Left colon (tissue), 2 donors: Measurements from ENCODE around the gene NXPE4. TPM values are rescaled to one million over a fixed set of nuclear protein-coding genes. Genes with fewer than 3 reads are reported as not detected.
"Not testable (repeated sequence)": the region's sequence is repeated elsewhere in the genome, so short reads cannot be mapped to it uniquely, and the experiment has no call there.

Source experiments
- ATAC-seq: fragments of 200-7000 bp; cut with Tn5 transposase; one replicate; pipeline ENCODE4 v1.9.1; 2020; ENCODE audit warnings: mild to moderate bottlenecking, moderate library complexity
- DNase-seq, 2 donors: peaks; one replicate each; pipeline ENCODE4 v3.0.0-alpha.2; 2020
- intact Hi-C, 2 donors: fragments of 100-400 bp; cut with DNase I in 1 of 2; cut with micrococcal nuclease in 1 of 2; formaldehyde crosslinking; loops; one replicate each; pipeline versions ENCODE4 v1.11.2 to v1.14.0; 2022; cut with DNase I, micrococcal nuclease
- total RNA-seq, 2 donors: library from RNA; stranded (reverse); fragmentation: NEBNext Ultra II Directional; extraction: Animal tissue kit (Norgen Biotek cat#: 25700); gene quantifications; one replicate each; pipeline ENCODE4 v1.2.1, GENCODE V29; 2021
- donor health status: DM: no; HTN: no; CAD: no.
- donor health status: DM: yes; HTN: yes; CAD: no.

The NXPE4 gene
- total RNA-seq, 2 donors from 2014 or later, result 142 to 191 TPM

GRCh38 chr11:114612199-114612598, 16.6 kb upstream of the NXPE4 start:
- intact Hi-C loops, result loop anchor here in 1 of 2 donors (5.0 kb wide), 1 partner anchor 260 kb away; no protein-coding TSS in a partner anchor
- not testable (repeated sequence) for ATAC-seq, DNase-seq

- DNase-seq (no peak), ATAC-seq (peak; percentile 11)
- intact Hi-C loops, result loop anchor here in 1 of 2 donors (5.0 kb wide), 1 partner anchor 259 kb away; no protein-coding TSS in a partner anchor
These were observed 15.7 kb upstream of the NXPE4 start for GRCh38 chr11:114610984-114611944.

- intact Hi-C loops, result loop anchor here in 1 of 2 donors (5.0 kb wide), 1 partner anchor 258 kb away; no protein-coding TSS in a partner anchor
- no peak for DNase-seq
- ATAC-seq, result no peak
These were observed 15.0 kb upstream of the NXPE4 start for GRCh38 chr11:114610550-114610949.

- no peak for DNase-seq
- ATAC-seq, result no peak
- intact Hi-C loops, result no loop called here
These were observed 13.8 kb upstream of the NXPE4 start for GRCh38 chr11:114609429-114609828.

- ATAC-seq, DNase-seq, intact Hi-C loops: not testable (repeated sequence)
These were observed 13.0 kb upstream of the NXPE4 start for GRCh38 chr11:114608605-114609004.

- DNase-seq (no peak), ATAC-seq (peak; percentile 5)
- intact Hi-C loops, result no loop called here
These were observed 12.3 kb upstream of the NXPE4 start for GRCh38 chr11:114607753-114608459.

GRCh38 chr11:114606802-114607075, 11.2 kb upstream of the NXPE4 start:
- ATAC-seq, DNase-seq, intact Hi-C loops: not testable (repeated sequence)

GRCh38 chr11:114606003-114606801, 10.6 kb upstream of the NXPE4 start:
- intact Hi-C loops, result no loop called here
- DNase-seq (no peak), ATAC-seq (peak; percentile 19)

GRCh38 chr11:114605370-114605769, 9.8 kb upstream of the NXPE4 start:
- ATAC-seq, result no peak
- intact Hi-C loops, result no loop called here

GRCh38 chr11:114604886-114605285, 9.3 kb upstream of the NXPE4 start:
- DNase-seq (no peak), ATAC-seq (no peak)
- intact Hi-C loops, result no loop called here

More at GRCh38 chr11:114605370-114605769, 9.8 kb upstream of the NXPE4 start:
- DNase-seq, result no peak

GRCh38 chr11:114604179-114604813, 8.7 kb upstream of the NXPE4 start:
- DNase-seq (no peak), ATAC-seq (no peak)
- intact Hi-C loops, result no loop called here

GRCh38 chr11:114603151-114603550, 7.6 kb upstream of the NXPE4 start:
- DNase-seq, ATAC-seq, intact Hi-C loops: not testable (repeated sequence)

GRCh38 chr11:114598461-114598860, 2.9 kb upstream of the NXPE4 start:
- DNase-seq, result no peak
- no peak for ATAC-seq
- intact Hi-C loops, result no loop called here

GRCh38 chr11:114596175-114596919, 761 bp upstream of the NXPE4 start:
- peak; percentile 39 to 47 for DNase-seq
- intact Hi-C loops, result no loop called here
- peak; percentile 67 for ATAC-seq

- ATAC-seq (peak; percentile 31), DNase-seq (peak in 1 of 2 donors; percentile 19)
- intact Hi-C loops, result no loop called here
These were observed 883 bp downstream of the NXPE4 start for GRCh38 chr11:114594703-114595102.

- intact Hi-C loops, result no loop called here
- ATAC-seq, result peak; percentile 7
- no peak for DNase-seq
These were observed 8.1 kb downstream of the NXPE4 start for GRCh38 chr11:114587398-114587953.

- DNase-seq (no peak), ATAC-seq (no peak)
- intact Hi-C loops, result no loop called here
These were observed 8.8 kb downstream of the NXPE4 start for GRCh38 chr11:114586797-114587196.
